Stimulated activated CD4-positive, alpha-beta T cell treated with anti-CD3 and anti-CD28 coated beads, Interleukin-1b, Interleukin-23, amount 100 ng/mL, for 4 hours (primary cell): ENCODE measurements around the gene EFR3B.

Experiments
- DNase-seq, 2 donors: peaks; one replicate each; pipeline ENCODE4 v3.0.0-alpha.2; 2020; ENCODE audit warnings: low read depth in 2 of 2

EFR3B gene

GRCh38 chr2:25034081-25034480 lies 7.8 kb upstream of the EFR3B start:
- no peak for DNase-seq

DNA sequence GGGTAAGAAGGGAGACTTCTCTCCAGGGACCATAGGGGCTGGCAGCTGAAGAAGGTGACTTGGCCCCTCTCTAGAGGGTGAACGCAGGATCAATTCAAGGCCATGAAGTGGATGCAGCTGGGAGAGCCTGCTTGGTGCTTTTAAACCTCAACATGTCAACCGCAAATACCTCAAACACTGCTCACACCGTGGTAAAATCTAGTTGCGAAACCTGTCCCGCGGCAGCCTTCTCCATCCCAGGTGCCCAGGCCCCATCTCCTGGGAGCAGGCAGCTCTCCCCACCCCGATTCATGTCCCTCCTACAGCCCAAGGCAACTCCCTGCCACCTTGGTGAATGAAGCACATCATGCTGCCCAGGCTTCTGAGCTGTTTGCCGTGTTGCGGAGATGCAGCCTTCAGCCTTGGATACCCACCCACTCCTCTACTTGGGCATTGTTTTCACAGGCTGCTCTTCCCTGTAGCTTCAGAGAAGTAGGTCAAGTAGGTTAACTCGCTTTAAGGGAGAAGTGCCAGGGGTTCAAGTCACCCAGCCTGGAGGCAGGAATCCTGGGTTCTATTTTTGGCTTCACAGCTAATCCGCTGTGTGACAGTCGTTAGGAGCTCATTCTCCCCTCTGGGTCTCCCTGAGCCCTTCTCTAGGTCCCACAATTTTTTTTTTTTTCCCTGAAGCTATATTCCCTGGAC lies 6.2 kb upstream of the EFR3B start:
- no peak for DNase-seq

- no peak for DNase-seq
Measured at GRCh38 chr2:25036221-25036559, 5.7 kb upstream of the EFR3B start.

GRCh38 chr2:25039126-25039525 lies 2.8 kb upstream of the EFR3B start:
- DNase-seq = no peak

DNA sequence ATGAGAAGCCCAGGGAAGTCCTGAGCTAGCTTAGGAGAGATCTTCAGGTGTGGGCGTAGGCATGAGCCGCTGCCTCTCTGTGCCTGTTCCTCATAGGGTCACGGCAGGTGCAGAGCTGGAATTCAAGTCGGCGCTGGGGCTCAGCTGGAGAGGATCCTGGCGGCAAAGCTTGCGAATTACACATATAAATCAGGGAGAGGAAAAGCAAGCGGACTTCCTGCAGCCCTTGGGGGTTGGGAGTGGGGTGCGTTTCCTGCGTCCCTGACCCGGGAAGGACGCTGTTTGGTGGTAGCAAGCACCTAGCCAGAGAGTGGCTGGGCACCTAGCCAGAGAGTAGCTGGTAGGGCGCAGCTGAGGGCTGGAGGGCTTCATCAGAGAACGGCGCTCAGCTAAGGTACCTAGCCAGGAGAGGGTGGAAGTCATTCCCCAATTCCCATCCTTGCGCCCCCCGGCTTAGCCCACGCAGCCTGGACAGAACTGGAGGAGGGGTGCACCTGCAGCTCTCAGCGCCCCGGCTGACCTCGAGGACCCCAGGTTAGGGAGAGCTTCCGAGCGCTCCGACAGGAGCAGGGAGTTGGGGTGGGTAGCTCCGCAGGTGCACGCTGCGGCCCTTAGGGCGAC lies 459 bp upstream of the EFR3B start:
- DNase-seq = peak in 1 of 2 donors; percentile 7

DNA sequence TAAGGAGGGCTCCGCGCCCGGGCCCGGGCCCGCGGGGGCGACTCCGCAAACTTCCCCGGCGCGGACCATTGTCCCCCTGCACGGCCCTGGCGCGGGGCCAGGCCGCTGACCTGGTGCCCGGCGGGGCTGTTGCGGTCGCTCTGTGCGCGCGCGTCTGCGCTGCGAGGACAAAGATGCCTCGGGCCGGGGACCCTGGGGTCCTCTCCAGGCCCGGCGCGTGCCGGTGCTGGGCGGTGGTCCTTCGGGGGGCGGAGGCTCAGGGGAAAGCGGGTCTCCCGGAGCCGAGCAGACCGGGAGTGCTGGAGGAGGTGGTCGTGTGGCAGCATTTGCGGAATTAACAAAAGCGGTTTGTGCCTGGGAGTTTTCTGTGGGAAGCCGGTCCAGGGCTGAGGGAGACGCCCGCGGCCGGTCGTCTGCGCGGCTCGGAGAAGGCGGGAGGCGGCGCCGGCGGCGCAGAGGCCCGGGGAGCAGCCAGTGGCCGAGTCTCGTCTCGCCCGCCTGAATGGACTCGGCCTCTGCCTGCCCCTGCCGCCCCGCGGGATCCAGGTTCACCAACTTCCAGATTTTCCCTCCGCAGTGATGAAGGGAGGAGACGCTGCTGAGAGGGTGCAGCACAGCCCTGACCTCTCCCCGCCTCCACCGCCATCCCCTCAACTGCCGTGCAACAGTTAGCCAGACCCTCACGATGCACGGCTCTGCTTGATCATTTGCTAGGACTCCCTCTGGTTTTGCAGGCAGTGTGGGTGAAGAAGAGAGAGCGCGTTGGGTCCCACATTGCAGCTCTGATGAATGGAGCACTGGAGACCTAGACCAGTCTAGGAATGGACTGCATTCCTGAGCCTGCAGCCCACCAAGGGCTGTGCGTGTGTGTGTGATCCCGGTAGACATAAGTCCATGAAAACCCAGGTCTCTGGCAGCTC lies 705 bp downstream of the EFR3B start:
- DNase-seq = no peak

GRCh38 chr2:25043241-25043867 lies 1.5 kb downstream of the EFR3B start:
- peak; percentile 20 to 30 for DNase-seq

DNA sequence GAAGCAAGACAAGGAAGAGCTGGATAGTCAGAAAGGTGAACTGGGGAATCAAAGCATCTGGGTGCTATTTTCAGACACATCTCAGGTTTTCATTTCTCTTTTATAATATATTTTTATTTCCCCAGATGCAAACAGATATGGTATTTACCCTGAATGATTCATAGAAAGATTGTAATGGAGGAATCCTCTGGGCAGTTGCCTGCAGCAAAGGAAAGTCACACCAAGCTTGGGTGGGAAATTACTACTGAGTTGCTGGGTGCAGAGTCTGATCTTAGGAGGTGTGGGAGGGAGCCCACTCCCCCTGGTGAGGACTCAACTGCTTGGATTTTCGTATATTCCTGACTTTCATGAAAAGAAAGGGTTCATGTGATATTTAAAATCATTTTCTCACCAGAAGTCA lies 2.1 kb downstream of the EFR3B start:
- no peak for DNase-seq

DNA sequence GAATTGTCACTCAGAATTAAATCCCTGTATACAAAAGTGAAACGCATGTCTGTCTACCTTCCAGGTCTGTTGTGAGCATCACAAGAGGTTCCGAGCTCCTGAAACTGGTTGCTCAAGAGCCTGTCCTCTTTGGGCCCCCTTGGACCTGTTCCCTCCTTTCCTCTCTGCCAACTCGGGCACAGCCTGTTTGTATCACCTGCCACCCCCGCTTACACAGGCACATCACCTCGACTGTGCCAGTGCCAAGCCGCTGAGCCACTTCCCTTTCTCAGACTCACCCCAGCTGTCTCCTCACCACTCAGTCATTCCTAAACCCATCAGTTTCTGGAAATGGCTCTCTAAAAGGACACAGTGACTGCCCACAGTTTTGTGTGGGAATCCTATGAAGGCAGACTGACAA lies 3.1 kb downstream of the EFR3B start:
- DNase-seq = no peak

DNA sequence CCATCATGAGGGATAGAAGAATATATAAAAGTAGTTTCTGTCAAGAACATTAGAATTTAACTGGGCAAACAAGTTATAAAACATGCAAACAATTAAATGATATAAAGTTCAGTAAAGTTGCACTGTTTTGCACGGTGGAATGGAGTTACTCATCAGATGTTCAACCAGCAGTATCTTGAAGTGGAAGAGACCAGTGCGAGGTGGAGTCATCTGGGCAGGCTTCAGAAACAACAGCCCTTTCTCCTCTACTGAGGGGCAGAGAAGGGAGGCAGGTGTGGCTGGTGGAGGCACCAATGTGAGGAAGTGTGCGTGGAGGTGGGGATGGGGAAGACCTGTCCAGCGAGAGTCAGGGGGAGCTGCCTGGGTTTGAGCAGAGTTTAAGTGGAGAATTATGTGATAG lies 7.5 kb downstream of the EFR3B start:
- DNase-seq = no peak

- no peak for DNase-seq
Measured at GRCh38 chr2:25050128-25050527, 8.3 kb downstream of the EFR3B start.

DNA sequence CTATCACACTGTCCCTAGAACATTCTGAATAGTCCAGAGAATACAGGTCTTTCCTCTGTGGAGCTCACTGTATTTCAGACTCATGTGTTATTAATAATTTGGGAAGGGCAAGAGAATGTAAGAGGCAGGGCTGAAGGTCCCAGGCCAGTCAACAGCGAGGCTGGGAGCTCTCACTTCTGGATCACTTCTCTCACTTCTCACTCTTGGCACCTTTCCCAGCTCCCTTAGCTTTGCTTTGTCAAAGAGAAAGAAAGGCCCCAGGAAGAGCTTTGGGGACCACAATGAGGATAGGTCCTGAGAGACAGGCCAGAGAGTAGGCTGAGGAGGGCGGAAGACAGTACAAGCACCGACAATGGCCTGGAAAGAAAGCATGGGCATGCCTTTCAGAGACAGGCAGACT lies 11.2 kb downstream of the EFR3B start:
- no peak for DNase-seq

DNA sequence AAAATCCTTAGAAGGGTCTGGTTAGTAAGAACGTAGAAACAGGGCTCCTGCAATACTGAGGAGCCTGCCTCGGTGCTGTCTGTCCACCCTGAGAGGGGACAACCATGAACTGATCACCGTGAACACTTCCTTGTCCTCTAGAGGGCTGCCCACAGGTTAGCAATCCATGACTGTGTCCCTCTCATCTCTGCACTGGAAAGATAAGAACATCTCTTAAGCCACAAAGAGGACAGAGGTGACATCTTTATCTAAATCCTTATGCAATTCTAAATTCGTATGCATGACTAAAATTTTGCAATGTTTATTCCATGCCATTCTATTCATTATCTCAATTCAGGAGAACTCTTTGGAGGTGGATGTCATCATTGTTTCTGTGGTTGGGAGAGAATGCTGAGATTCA lies 12.8 kb downstream of the EFR3B start:
- DNase-seq = no peak

DNA sequence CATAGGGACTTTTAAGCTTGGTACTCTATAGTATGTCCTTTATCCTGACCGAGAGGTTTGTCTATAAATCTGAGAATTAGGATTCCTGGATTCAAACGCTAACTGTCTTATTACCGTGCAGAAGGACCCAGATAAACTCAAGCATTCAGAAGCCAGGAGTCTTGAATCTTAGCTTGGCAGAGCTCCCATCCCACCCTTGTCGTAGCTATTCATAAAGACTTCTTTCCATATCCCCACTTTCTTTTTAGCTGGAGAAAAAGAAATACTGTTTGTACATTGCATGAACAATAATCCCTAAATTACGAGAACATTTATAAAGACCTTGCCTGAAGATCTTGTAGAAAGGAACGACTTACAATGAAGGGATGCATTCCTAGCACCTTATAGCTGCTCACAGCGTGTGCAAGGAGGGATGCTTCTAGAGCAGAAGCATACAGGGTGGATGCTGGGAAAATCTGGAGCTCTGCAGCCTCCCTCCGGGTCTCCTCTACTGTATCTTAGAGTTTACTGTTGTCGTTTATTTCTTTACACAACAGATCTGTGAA lies 13.6 kb downstream of the EFR3B start:
- DNase-seq = no peak

DNA sequence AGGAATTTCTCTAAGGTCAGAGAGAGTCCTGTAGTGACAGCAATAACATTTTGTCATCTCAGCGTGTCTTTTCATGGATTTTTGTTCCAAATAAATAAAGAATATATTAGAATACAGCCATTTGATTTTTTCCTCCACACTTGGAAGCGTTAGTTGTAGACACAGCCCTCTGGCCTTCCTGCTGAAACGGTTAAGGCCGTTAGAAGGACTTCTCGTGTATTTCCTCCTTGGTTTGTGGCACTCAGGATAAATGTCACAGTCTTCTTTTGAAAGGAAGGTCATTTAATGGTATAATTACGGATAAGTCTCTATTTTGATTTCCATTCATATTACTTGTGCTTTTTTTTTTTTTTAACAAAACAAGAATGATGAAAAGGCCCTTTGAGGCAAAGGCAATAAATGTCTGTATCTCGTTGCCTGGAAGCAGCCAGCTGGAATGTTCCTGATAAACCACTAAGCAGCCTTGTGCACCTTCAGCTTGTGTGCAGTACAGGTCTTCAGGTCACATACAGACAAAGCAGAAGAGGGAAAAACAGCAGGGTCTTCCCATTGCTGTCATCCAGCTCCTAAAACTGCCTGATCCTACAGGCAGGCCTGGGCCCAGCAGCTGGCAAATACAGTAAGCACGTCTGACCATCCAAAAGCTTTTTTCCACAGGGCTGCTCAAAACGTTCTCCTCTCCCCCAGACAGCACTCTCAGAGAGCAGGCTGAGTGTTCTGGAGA lies 14.4 kb downstream of the EFR3B start:
- no peak for DNase-seq

- no peak for DNase-seq
Measured at GRCh38 chr2:25062511-25062917, 20.6 kb downstream of the EFR3B start.

DNA sequence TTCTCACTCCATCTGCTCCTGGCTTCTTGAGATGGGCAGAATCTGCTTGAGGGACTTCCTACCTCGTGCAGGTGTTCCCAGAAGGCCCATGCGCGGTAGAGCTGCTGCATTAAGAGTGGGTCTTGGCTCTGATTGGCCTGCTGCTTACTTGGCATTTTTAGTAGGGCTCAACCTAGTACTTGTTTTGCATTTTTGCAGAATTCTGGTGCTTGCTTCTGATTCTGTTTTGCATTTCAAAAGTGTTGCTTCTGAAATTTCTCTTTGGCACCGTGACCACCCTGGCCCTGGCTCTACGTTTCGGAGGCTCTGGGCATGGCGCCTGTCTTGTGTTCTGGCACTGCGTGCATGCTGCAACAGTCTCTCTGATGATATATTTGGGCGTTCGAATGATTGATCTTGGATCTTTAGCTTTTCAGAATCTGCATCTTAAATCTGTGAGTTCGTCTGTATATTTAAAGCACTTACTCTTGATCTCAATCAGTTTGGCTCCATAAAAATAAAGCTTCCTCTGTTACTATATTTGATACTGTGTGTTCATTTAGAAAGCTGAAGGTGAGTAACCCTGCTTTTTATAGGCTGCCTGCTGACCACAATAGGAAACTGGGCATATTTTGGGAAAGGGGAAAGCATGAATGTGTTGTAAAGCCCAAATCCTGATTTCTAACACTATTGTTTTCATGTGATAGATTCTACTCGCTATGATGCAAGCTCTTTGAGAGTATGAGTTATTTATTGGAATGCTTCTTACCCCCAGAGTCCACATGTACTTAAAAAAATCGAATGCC lies 22.2 kb downstream of the EFR3B start:
- DNase-seq = no peak

DNA sequence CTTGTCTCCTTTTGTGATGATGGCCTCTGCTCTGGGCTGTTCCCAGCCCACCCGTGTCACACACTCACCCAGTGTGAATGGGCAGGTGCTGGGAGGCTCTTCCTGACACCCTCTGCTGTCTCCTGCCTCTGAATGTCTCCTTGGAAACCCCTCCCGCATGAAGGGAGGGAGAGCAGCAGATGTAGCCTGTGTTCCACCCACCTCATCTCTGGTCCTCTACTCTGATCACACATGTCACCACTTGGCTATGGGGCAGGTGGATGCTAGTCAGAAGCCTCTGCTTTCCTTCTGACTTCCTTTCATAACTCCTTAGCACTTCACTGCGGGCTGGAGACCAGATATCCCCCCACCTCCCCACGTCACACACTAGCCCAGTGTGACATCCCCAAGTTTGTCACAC lies 23.9 kb downstream of the EFR3B start:
- DNase-seq = no peak

DNA sequence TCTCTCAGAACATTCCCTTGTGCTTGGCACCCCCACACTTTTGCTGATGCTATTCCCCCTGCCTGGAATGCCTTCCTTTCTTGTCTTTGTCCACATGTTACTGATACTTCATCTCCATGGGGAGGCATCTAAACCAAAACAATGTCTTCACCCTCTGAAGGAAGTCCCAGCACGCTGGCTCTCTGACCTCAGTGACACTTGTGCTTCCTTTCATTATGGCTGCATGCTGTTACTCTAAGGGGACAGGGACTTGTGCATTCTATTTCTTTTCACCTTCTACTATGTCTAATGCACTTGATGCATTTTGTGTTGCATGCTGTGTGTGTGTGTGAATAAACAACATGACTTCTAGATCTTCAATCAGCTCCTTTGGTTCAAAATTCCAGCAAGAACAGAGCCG lies 24.6 kb downstream of the EFR3B start:
- DNase-seq = no peak

- no peak for DNase-seq
Measured at GRCh38 chr2:25068217-25068616, 26.3 kb downstream of the EFR3B start.

GRCh38 chr2:25071966-25072365 lies 30.1 kb downstream of the EFR3B start:
- DNase-seq = no peak
